T-helper 2 cell treated with Interferon-gamma antibody and Interleukin-4, amounts not matched to agents 5 μg/mL and 100 μg/mL, for 36 hours (primary cell): ENCODE measurements around the gene HMCN2.

Source experiments
- DNase-seq: peaks from one replicate; pipeline ENCODE4 v3.0.0; 2021; ENCODE audit warnings: low spot score
- H3K27ac Mint-ChIP-seq: one replicate; pipeline ENCODE4 v1.8.0; 2021; ENCODE audit warnings: mild to moderate bottlenecking, mixed read lengths
- H3K27me3 Mint-ChIP-seq: one replicate; pipeline ENCODE4 v1.8.0; 2021; ENCODE audit warnings: low read depth, mixed read lengths
- H3K36me3 Mint-ChIP-seq: one replicate; pipeline ENCODE4 v1.8.0; 2021; ENCODE audit warnings: low read depth, mixed read lengths
- H3K4me1 Mint-ChIP-seq: one replicate; pipeline ENCODE4 v1.8.0; 2021; ENCODE audit warnings: low read depth, mixed read lengths
- H3K4me3 Mint-ChIP-seq: one replicate; pipeline ENCODE4 v1.8.0; 2022; ENCODE audit warnings: mild to moderate bottlenecking, moderate library complexity, mixed read lengths
- H3K9me3 Mint-ChIP-seq: one replicate; pipeline ENCODE4 v1.8.0; 2021; ENCODE audit warnings: mixed read lengths

The HMCN2 gene

GRCh38 chr9:130325921-130326320 lies 60.4 kb downstream of the HMCN2 start:
- Mint-ChIP-seq H3K36me3 (no peaks in the 10 kb centered on the region), H3K4me3 (no peak overlapping the region), H3K9me3 (no peaks in the 10 kb centered on the region), H3K4me1 (no peaks in the 10 kb centered on the region), H3K27ac (no peak overlapping the region), H3K27me3 (peaks cover 18% of the 10 kb centered on the region)
- no peak for DNase-seq

- Mint-ChIP-seq H3K9me3 (no peaks in the 10 kb centered on the region), H3K4me3 (no peak overlapping the region), H3K36me3 (no peaks in the 10 kb centered on the region), H3K27ac (no peak overlapping the region), H3K4me1 (no peaks in the 10 kb centered on the region), H3K27me3 (peaks cover 18% of the 10 kb centered on the region)
- no peak for DNase-seq
Measured at GRCh38 chr9:130327070-130327780, 61.7 kb downstream of the HMCN2 start.

- Mint-ChIP-seq H3K27me3 (peaks cover 18% of the 10 kb centered on the region), H3K9me3 (no peaks in the 10 kb centered on the region), H3K36me3 (no peaks in the 10 kb centered on the region), H3K27ac (no peak overlapping the region), H3K4me3 (no peak overlapping the region), H3K4me1 (no peaks in the 10 kb centered on the region)
- DNase-seq: no peak
Measured at GRCh38 chr9:130327781-130328348, 62.3 kb downstream of the HMCN2 start.

GRCh38 chr9:130328349-130328801 lies 62.8 kb downstream of the HMCN2 start:
- no peak overlapping the region for H3K4me3 Mint-ChIP-seq
- no peak for DNase-seq
- no peaks in the 10 kb centered on the region for H3K9me3 Mint-ChIP-seq
- H3K36me3 Mint-ChIP-seq: no peaks in the 10 kb centered on the region
- H3K27me3 Mint-ChIP-seq: peaks cover 18% of the 10 kb centered on the region
- no peak overlapping the region for H3K27ac Mint-ChIP-seq
- H3K4me1 Mint-ChIP-seq: no peaks in the 10 kb centered on the region

- H3K4me1 Mint-ChIP-seq: no peaks in the 10 kb centered on the region
- DNase-seq: no peak
- H3K9me3 Mint-ChIP-seq: no peaks in the 10 kb centered on the region
- H3K4me3 Mint-ChIP-seq: no peak overlapping the region
- no peaks in the 10 kb centered on the region for H3K36me3 Mint-ChIP-seq
- H3K27me3 Mint-ChIP-seq: peaks cover 17% of the 10 kb centered on the region
- H3K27ac Mint-ChIP-seq: no peak overlapping the region
Measured at GRCh38 chr9:130329061-130329460, 63.5 kb downstream of the HMCN2 start.

- Mint-ChIP-seq H3K4me3 (no peak overlapping the region), H3K4me1 (no peaks in the 10 kb centered on the region), H3K9me3 (no peaks in the 10 kb centered on the region), H3K36me3 (no peaks in the 10 kb centered on the region), H3K27me3 (peaks cover 16% of the 10 kb centered on the region), H3K27ac (no peak overlapping the region)
- no peak for DNase-seq
Measured at GRCh38 chr9:130330202-130330862, 64.8 kb downstream of the HMCN2 start.

GRCh38 chr9:130331061-130331460 lies 65.5 kb downstream of the HMCN2 start:
- Mint-ChIP-seq H3K27me3 (peaks cover 16% of the 10 kb centered on the region), H3K4me3 (no peak overlapping the region)

GRCh38 chr9:130331573-130331972 lies 66.0 kb downstream of the HMCN2 start:
- no peak for DNase-seq
- Mint-ChIP-seq H3K4me1 (no peaks in the 10 kb centered on the region), H3K27me3 (peaks cover 15% of the 10 kb centered on the region), H3K36me3 (no peaks in the 10 kb centered on the region), H3K27ac (no peak overlapping the region), H3K4me3 (no peak overlapping the region), H3K9me3 (no peaks in the 10 kb centered on the region)

More at GRCh38 chr9:130331061-130331460, 65.5 kb downstream of the HMCN2 start:
- H3K36me3 Mint-ChIP-seq: no peaks in the 10 kb centered on the region
- H3K4me1 Mint-ChIP-seq: no peaks in the 10 kb centered on the region
- no peak overlapping the region for H3K27ac Mint-ChIP-seq
- H3K9me3 Mint-ChIP-seq: no peaks in the 10 kb centered on the region
- DNase-seq: no peak

GRCh38 chr9:130332384-130332926 lies 66.9 kb downstream of the HMCN2 start:
- H3K4me3 Mint-ChIP-seq: no peak overlapping the region
- H3K9me3 Mint-ChIP-seq: no peaks in the 10 kb centered on the region
- H3K27ac Mint-ChIP-seq: no peak overlapping the region
- no peak for DNase-seq
- no peaks in the 10 kb centered on the region for H3K36me3 Mint-ChIP-seq
- no peaks in the 10 kb centered on the region for H3K4me1 Mint-ChIP-seq
- H3K27me3 Mint-ChIP-seq: peaks cover 13% of the 10 kb centered on the region

GRCh38 chr9:130333041-130333711 lies 67.6 kb downstream of the HMCN2 start:
- Mint-ChIP-seq H3K36me3 (no peaks in the 10 kb centered on the region), H3K27me3 (peaks cover 12% of the 10 kb centered on the region), H3K4me3 (no peak overlapping the region), H3K27ac (no peak overlapping the region), H3K9me3 (no peaks in the 10 kb centered on the region), H3K4me1 (no peaks in the 10 kb centered on the region)
- DNase-seq: no peak

GRCh38 chr9:130333712-130334062 lies 68.1 kb downstream of the HMCN2 start:
- no peak overlapping the region for H3K27ac Mint-ChIP-seq
- DNase-seq: no peak
- peaks cover 7% of the 10 kb centered on the region for H3K27me3 Mint-ChIP-seq
- H3K36me3 Mint-ChIP-seq: no peaks in the 10 kb centered on the region
- H3K4me1 Mint-ChIP-seq: no peaks in the 10 kb centered on the region
- H3K9me3 Mint-ChIP-seq: no peaks in the 10 kb centered on the region
- no peak overlapping the region for H3K4me3 Mint-ChIP-seq

GRCh38 chr9:130334915-130335314 lies 69.4 kb downstream of the HMCN2 start:
- Mint-ChIP-seq H3K4me3 (no peak overlapping the region), H3K27me3 (peaks cover 3% of the 10 kb centered on the region), H3K27ac (no peak overlapping the region), H3K9me3 (no peaks in the 10 kb centered on the region), H3K36me3 (no peaks in the 10 kb centered on the region), H3K4me1 (no peaks in the 10 kb centered on the region)
- DNase-seq: no peak

- no peak overlapping the region for H3K4me3 Mint-ChIP-seq
Measured at GRCh38 chr9:130336027-130336610, 70.6 kb downstream of the HMCN2 start.

More at GRCh38 chr9:130336027-130336610, 70.6 kb downstream of the HMCN2 start:
- Mint-ChIP-seq H3K4me1 (no peaks in the 10 kb centered on the region), H3K36me3 (no peaks in the 10 kb centered on the region), H3K27me3 (no peaks in the 10 kb centered on the region), H3K27ac (no peak overlapping the region), H3K9me3 (no peaks in the 10 kb centered on the region)
- DNase-seq: no peak
